K562 (cell line): ENCODE data around the gene CNN3. TPM values are rescaled to one million over a fixed set of nuclear protein-coding genes. Genes with fewer than 3 reads are reported as not detected.

Experiments
- ATAC-seq: fragments of 200-7000 bp; cut with Tn5 transposase; 3 replicates; pipeline ENCODE4 v1.9.1; 2020; ENCODE audit warnings: moderate library complexity
- BruUV-seq: library from RNA; stranded (reverse); fragments of 400-500 nt; replicated peaks from 2 replicates; lab custom pipeline; 2021; lab: Mats Ljungman, UMichigan
- CTCF ChIA-PET: fragments of 300-600 bp; formaldehyde crosslinking; extraction: SDS; loops from one replicate; lab custom pipeline; 2021; ENCODE audit warnings: low intra/inter-chr PET ratio; lab: Yijun Ruan, JAX
- POLR2A ChIA-PET: fragments of 300-600, 350-650 bp; sonication (Branson Sonifier 250); formaldehyde crosslinking; extraction: SDS; loops from one replicate; lab custom pipeline; 2021; ENCODE audit warnings: antibody characterized with exemption, inconsistent platforms; lab: Yijun Ruan, JAX
- DNase-seq, 4 experiments: peaks; one replicate each; pipeline versions ENCODE4 v3.0.0 to v3.0.0-alpha.2; 2011 to 2018; ENCODE audit warnings: low spot score in 3 of 4, mixed read lengths in 3 of 4; ENCODE audit errors: extremely low read depth in 1 of 4
- FAIRE-seq: peaks from 2 replicates; lab custom pipeline; 2011; peaks lifted over from hg19 to GRCh38; lab: Jason Lieb, UNC
- H2AFZ ChIP-seq: 2 replicates; pipeline ENCODE4 v1.6.0; 2011; ENCODE audit warnings: low read depth, low read length, control low read depth, inconsistent platforms
- H3K27ac ChIP-seq: fragments of 200-600 bp; 3 replicates; pipeline ENCODE4 v1.8.0; 2011; ENCODE audit warnings: low read depth, mild to moderate bottlenecking, control low read depth, inconsistent platforms, low read length, moderate library complexity, mixed read lengths; ENCODE audit errors: extremely low read depth
- H3K27me3 ChIP-seq, 2 experiments: fragments of 300-600 bp in 1 of 2; 2 replicates in 1 of 2; 3 replicates in 1 of 2; pipeline versions ENCODE4 v1.6.0 to v1.8.0; 2011; ENCODE audit warnings: inconsistent platforms in 2 of 2, low read length in 2 of 2, mild to moderate bottlenecking in 1 of 2, mixed read lengths in 1 of 2, moderate library complexity in 1 of 2; ENCODE audit not compliant: control insufficient read depth in 2 of 2, insufficient read depth in 2 of 2
- H3K36me3 ChIP-seq: fragments of 300-600 bp; 3 replicates; pipeline ENCODE4 v1.8.0; 2011; ENCODE audit warnings: mild to moderate bottlenecking, low read length, inconsistent platforms; ENCODE audit not compliant: control insufficient read depth, insufficient read depth
- H3K4me1 ChIP-seq, 2 experiments: fragments of 200-600 bp in 1 of 2; replicated peaks in 1 of 2; 2 replicates in 1 of 2; 3 replicates in 1 of 2; pipeline versions ENCODE4 v1.5.1 to v1.8.0; 2011; ENCODE audit warnings: inconsistent platforms in 2 of 2, low read length in 2 of 2, mild to moderate bottlenecking in 1 of 2, mixed read lengths in 1 of 2, moderate library complexity in 1 of 2; ENCODE audit not compliant: control insufficient read depth in 2 of 2, insufficient read depth in 2 of 2
- H3K4me2 ChIP-seq: 2 replicates; pipeline ENCODE4 v1.6.1; 2011; ENCODE audit warnings: low read length, control low read depth, inconsistent platforms, mixed read lengths; ENCODE audit not compliant: insufficient read depth
- H3K4me3 ChIP-seq: fragments of 200-600 bp; sonication (generic), shearing (Covaris generic); 2 replicates; pipeline ENCODE4 v1.5.1; 2016; ENCODE audit warnings: control low read depth, inconsistent platforms
- H3K79me2 ChIP-seq: fragments of 200-600 bp; 3 replicates; pipeline ENCODE4 v1.8.0; 2011; ENCODE audit warnings: low read length, inconsistent platforms; ENCODE audit not compliant: control insufficient read depth, insufficient read depth
- H3K9ac ChIP-seq, 2 experiments: 2 replicates each; pipeline versions ENCODE4 v1.6.0 to v1.6.1; 2011; ENCODE audit warnings: low read depth in 2 of 2, low read length in 2 of 2, control low read depth in 1 of 2, inconsistent platforms in 1 of 2, mild to moderate bottlenecking in 1 of 2, mixed read lengths in 1 of 2; ENCODE audit not compliant: insufficient read depth in 1 of 2
- H3K9me1 ChIP-seq: one replicate; pipeline ENCODE4 v1.6.0; 2011; ENCODE audit warnings: inconsistent platforms, mild to moderate bottlenecking, low read length, moderate library complexity; ENCODE audit not compliant: control insufficient read depth, insufficient read depth
- H3K9me3 ChIP-seq: replicated peaks from 2 replicates; pipeline ENCODE4 v1.5.1; 2011; ENCODE audit warnings: low read depth, low read length, inconsistent platforms; ENCODE audit not compliant: control insufficient read depth, insufficient read depth
- H4K20me1 ChIP-seq: replicated peaks from 2 replicates; pipeline ENCODE4 v1.6.1; 2011; ENCODE audit warnings: low read length, inconsistent platforms, mixed read lengths; ENCODE audit not compliant: control insufficient read depth, insufficient read depth
- ATF1 ChIP-seq, 2 experiments: fragments of 450-650 bp in 1 of 2; IDR thresholded peaks; 2 replicates each; pipeline ENCODE4 v1.6.1; 2016; ENCODE audit warnings: missing compliant biosample characterization in 1 of 2, missing genetic modification characterization in 1 of 2
- DMBX1 ChIP-seq: fragments of 250-450 bp; sonication (Bioruptor Pico); IDR thresholded peaks from 2 replicates; pipeline ENCODE4 v1.8.0; 2022; ENCODE audit warnings: inconsistent platforms, mild to moderate bottlenecking, moderate library complexity, borderline replicate concordance
- HDAC6 ChIP-seq: IDR thresholded peaks from 2 replicates; pipeline ENCODE4 v1.6.1; 2012; ENCODE audit warnings: low read depth, mild to moderate bottlenecking, control low read depth, inconsistent platforms, low read length, moderate library complexity
- POLR2B ChIP-seq: fragments of 450-650 bp; IDR thresholded peaks from 2 replicates; pipeline ENCODE4 v1.6.1; 2018; ENCODE audit warnings: low read depth; ENCODE audit not compliant: partially characterized antibody
- RFX5 ChIP-seq: IDR thresholded peaks from 2 replicates; pipeline ENCODE4 v1.6.1; 2011; ENCODE audit warnings: low read depth, mild to moderate bottlenecking, improper control_type of control experiment, low read length
- SAP30 ChIP-seq: fragments of 200-600 bp; sonication (generic); IDR thresholded peaks from 2 replicates; pipeline ENCODE4 v1.6.1; 2012; ENCODE audit warnings: borderline replicate concordance, low read depth, mild to moderate bottlenecking, moderate library complexity, low read length, control low read depth, inconsistent platforms; ENCODE audit not compliant: insufficient read depth, poor library complexity, severe bottlenecking
- TAL1 ChIP-seq: fragments of 450-650 bp; IDR thresholded peaks from 2 replicates; pipeline ENCODE4 v1.6.1; 2016; ENCODE audit warnings: mild to moderate bottlenecking
- TARDBP ChIP-seq: fragments of 450-650 bp; IDR thresholded peaks from 2 replicates; pipeline ENCODE4 v1.6.1; 2016
- ZNF12 ChIP-seq: sonication (generic); formaldehyde crosslinking; IDR thresholded peaks from 2 replicates; pipeline ENCODE4 v1.4.0; 2020; ENCODE audit warnings: mild to moderate bottlenecking, missing genetic modification reagents
- ZNF121 ChIP-seq: sonication (generic); formaldehyde crosslinking; conservative IDR thresholded peaks from 2 replicates; pipeline ENCODE4 v1.8.0; 2022; ENCODE audit warnings: missing genetic modification reagents
- ZNF174 ChIP-seq: fragments of 250-450 bp; sonication (Bioruptor Pico); IDR thresholded peaks from 2 replicates; pipeline ENCODE4 v1.4.0; 2020; ENCODE audit warnings: mild to moderate bottlenecking
- ZNF780A ChIP-seq: fragments of 250-450 bp; sonication (Bioruptor Pico); IDR thresholded peaks from 2 replicates; pipeline ENCODE4 v1.5.0; 2021; ENCODE audit warnings: mild to moderate bottlenecking
- WGBS: fragments of 100-300 bp; shearing (Covaris generic); methylation state at CpG from one replicate; pipeline ENCODE4 v1.1.6; 2016; ENCODE audit warnings: low coverage, mixed read lengths; ENCODE audit not compliant: insufficient coverage; ENCODE audit errors: missing lambda C conversion rate; 5-methylcytosine and 5-hydroxymethylcytosine counted together
- in situ Hi-C: fragments of 300-500 bp; cut with MboI; formaldehyde crosslinking; loops from 4 replicates; pipeline ENCODE4 v1.15.0; 2018; ENCODE audit warnings: inconsistent platforms, mixed read lengths
- intact Hi-C: fragments of 100-400 bp; cut with micrococcal nuclease; formaldehyde crosslinking; loops from 2 replicates; pipeline ENCODE4 v1.14.2; 2022
- polyA plus RNA-seq, 8 experiments: library from polyadenylated mRNA; depleted of rRNA in 4 of 8; stranded (reverse) in 5 of 8; unstranded in 3 of 8; fragments of >200 nt; fragmentation: Nextera tagmentation in 2 of 8; fragmentation: Illumina TruSeq in 1 of 8; extraction: Ambion mirVana in 2 of 8; extraction: Trizol in 1 of 8; gene quantifications; 2 replicates each; pipeline versions ENCODE4 v1.2.1 to v1.2.3, GENCODE V29; 2011 to 2014; ENCODE audit warnings: inconsistent platforms in 1 of 8, missing spikeins in 1 of 8
- total RNA-seq, 7 experiments: library from RNA; depleted of rRNA in 6 of 7; stranded (reverse); fragments of >200 nt in 6 of 7; fragmentation: Illumina TruSeq in 2 of 7; extraction: Trizol in 2 of 7; gene quantifications; 2 replicates each; pipeline versions ENCODE4 v1.2.1 to v1.2.3, GENCODE V29; 2011 to 2021; ENCODE audit warnings: low replicate concordance in 1 of 7
- TF ChIP-seq, protein P1 (sequence below): fragments of 200-600 bp; sonication (generic); IDR thresholded peaks from one replicate; pipeline ENCODE4 v1.6.1; 2012; ENCODE audit warnings: mild to moderate bottlenecking, low read depth, low read length, inconsistent platforms

Gene CNN3
- total and polyA plus RNA-seq, 9 of the 15 experiments (the other 6 are each of a cell fraction or from before 2014, with no cell fraction given), result 0.06 to 0.62 (median 0.18) TPM; not detected in 4

DNA sequence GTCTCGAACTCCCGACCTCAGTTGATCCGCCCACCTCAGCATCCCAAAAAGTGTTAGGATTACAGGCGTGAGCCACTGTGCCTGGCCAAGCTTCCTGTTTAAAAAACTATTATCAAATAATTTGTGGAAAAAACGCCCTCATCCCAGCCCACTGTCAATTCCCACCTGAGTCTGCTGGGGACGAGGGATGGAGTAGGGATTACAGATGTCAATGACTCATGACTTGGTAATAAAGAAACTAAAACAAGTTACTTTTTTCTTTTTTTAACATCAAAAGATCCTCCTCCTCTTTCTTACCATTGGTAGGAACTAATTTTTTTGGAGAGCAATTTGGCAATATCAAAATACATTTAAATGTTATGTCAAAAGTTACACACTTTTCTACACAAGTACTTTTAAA lies 9.7 kb downstream of the CNN3 start:
- H3K27ac ChIP-seq, result no peak overlapping the region
- H3K79me2 ChIP-seq, result no peaks in the 10 kb centered on the region
- BruUV-seq, result no TSS peak
- no peak for DNase-seq
- ChIA-PET POLR2A (no interaction called here), CTCF (no interaction called here)
- no peak overlapping the region for H3K4me2 ChIP-seq
- H3K9me1 ChIP-seq, result no peaks in the 10 kb centered on the region
- no peak for ATAC-seq
- H3K4me3 ChIP-seq, result no peak overlapping the region
- no peak overlapping the region for H3K9ac ChIP-seq
- peaks cover 19 to 41% of the 10 kb centered on the region in 2 experiments; a peak in 4 of 5 replicates for H3K27me3 ChIP-seq
- H3K4me1 ChIP-seq, result no peaks in the 10 kb centered on the region
- WGBS, result 0% methylated on average over 3 of the region's 6 CpGs
- intact Hi-C loops (no loop called here), in situ Hi-C loops (no loop called here)
- H3K9me3 ChIP-seq, result no peaks in the 10 kb centered on the region
- no peaks in the 10 kb centered on the region for H3K36me3 ChIP-seq
- no peaks in the 10 kb centered on the region; the same call in 1 of the 2 replicates for H4K20me1 ChIP-seq
- no peak overlapping the region for H2AFZ ChIP-seq
- FAIRE-seq, result no peak
- TF ChIP-seq RFX5 (no peak), DMBX1 (no peak), HDAC6 (no peak), TAL1 (no peak), ZNF174 (CRISPR knock-in tag) (no peak), ZNF12 (CRISPR knock-in tag) (no peak), SAP30 (no peak), ATF1 (CRISPR knock-in tag; IDR thresholded peaks at IDR 0.05) (no peak), ATF1 (tag; IDR thresholded peaks at IDR 0.05) (no peak), ZNF780A (no peak), TARDBP (no peak), ZNF121 (CRISPR knock-in tag) (no peak), POLR2B (no peak)
- TF ChIP-seq, protein P1, sequence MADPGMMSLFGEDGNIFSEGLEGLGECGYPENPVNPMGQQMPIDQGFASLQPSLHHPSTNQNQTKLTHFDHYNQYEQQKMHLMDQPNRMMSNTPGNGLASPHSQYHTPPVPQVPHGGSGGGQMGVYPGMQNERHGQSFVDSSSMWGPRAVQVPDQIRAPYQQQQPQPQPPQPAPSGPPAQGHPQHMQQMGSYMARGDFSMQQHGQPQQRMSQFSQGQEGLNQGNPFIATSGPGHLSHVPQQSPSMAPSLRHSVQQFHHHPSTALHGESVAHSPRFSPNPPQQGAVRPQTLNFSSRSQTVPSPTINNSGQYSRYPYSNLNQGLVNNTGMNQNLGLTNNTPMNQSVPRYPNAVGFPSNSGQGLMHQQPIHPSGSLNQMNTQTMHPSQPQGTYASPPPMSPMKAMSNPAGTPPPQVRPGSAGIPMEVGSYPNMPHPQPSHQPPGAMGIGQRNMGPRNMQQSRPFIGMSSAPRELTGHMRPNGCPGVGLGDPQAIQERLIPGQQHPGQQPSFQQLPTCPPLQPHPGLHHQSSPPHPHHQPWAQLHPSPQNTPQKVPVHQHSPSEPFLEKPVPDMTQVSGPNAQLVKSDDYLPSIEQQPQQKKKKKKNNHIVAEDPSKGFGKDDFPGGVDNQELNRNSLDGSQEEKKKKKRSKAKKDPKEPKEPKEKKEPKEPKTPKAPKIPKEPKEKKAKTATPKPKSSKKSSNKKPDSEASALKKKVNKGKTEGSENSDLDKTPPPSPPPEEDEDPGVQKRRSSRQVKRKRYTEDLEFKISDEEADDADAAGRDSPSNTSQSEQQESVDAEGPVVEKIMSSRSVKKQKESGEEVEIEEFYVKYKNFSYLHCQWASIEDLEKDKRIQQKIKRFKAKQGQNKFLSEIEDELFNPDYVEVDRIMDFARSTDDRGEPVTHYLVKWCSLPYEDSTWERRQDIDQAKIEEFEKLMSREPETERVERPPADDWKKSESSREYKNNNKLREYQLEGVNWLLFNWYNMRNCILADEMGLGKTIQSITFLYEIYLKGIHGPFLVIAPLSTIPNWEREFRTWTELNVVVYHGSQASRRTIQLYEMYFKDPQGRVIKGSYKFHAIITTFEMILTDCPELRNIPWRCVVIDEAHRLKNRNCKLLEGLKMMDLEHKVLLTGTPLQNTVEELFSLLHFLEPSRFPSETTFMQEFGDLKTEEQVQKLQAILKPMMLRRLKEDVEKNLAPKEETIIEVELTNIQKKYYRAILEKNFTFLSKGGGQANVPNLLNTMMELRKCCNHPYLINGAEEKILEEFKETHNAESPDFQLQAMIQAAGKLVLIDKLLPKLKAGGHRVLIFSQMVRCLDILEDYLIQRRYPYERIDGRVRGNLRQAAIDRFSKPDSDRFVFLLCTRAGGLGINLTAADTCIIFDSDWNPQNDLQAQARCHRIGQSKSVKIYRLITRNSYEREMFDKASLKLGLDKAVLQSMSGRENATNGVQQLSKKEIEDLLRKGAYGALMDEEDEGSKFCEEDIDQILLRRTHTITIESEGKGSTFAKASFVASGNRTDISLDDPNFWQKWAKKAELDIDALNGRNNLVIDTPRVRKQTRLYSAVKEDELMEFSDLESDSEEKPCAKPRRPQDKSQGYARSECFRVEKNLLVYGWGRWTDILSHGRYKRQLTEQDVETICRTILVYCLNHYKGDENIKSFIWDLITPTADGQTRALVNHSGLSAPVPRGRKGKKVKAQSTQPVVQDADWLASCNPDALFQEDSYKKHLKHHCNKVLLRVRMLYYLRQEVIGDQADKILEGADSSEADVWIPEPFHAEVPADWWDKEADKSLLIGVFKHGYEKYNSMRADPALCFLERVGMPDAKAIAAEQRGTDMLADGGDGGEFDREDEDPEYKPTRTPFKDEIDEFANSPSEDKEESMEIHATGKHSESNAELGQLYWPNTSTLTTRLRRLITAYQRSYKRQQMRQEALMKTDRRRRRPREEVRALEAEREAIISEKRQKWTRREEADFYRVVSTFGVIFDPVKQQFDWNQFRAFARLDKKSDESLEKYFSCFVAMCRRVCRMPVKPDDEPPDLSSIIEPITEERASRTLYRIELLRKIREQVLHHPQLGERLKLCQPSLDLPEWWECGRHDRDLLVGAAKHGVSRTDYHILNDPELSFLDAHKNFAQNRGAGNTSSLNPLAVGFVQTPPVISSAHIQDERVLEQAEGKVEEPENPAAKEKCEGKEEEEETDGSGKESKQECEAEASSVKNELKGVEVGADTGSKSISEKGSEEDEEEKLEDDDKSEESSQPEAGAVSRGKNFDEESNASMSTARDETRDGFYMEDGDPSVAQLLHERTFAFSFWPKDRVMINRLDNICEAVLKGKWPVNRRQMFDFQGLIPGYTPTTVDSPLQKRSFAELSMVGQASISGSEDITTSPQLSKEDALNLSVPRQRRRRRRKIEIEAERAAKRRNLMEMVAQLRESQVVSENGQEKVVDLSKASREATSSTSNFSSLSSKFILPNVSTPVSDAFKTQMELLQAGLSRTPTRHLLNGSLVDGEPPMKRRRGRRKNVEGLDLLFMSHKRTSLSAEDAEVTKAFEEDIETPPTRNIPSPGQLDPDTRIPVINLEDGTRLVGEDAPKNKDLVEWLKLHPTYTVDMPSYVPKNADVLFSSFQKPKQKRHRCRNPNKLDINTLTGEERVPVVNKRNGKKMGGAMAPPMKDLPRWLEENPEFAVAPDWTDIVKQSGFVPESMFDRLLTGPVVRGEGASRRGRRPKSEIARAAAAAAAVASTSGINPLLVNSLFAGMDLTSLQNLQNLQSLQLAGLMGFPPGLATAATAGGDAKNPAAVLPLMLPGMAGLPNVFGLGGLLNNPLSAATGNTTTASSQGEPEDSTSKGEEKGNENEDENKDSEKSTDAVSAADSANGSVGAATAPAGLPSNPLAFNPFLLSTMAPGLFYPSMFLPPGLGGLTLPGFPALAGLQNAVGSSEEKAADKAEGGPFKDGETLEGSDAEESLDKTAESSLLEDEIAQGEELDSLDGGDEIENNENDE, result no peak
